NCI-H345 treated with DMSO at 0.1 percent for 48 hours (cell line): ENCODE measurements around the gene MRPL22.
"Not testable (repeated sequence)": the region's sequence is repeated elsewhere in the genome, so short reads cannot be mapped to it uniquely, and the experiment has no call there.

Experiments used
- DNase-seq: peaks from one replicate; lab custom pipeline; 2025; ENCODE audit not compliant: unreplicated experiment; lab: John Stamatoyannopoulos, UW

MRPL22 gene

GRCh38 chr5:154993461-154993860, 52.6 kb downstream of the MRPL22 start:
- no peak for DNase-seq

GRCh38 chr5:154995679-154996078, 54.8 kb downstream of the MRPL22 start:
- DNase-seq, result no peak

- no peak for DNase-seq
These were observed 56.9 kb downstream of the MRPL22 start for GRCh38 chr5:154997746-154998145.

- no peak for DNase-seq
These were observed 59.0 kb downstream of the MRPL22 start for GRCh38 chr5:154999865-155000264.

GRCh38 chr5:155001523-155001922, 60.6 kb downstream of the MRPL22 start:
- no peak for DNase-seq

GRCh38 chr5:155002722-155003121, 61.8 kb downstream of the MRPL22 start:
- not testable (repeated sequence) for DNase-seq

- no peak for DNase-seq
These were observed 63.4 kb downstream of the MRPL22 start for GRCh38 chr5:155004138-155004744.

GRCh38 chr5:155006265-155006664, 65.4 kb downstream of the MRPL22 start:
- DNase-seq, result not testable (repeated sequence)

GRCh38 chr5:155008669-155009068, 67.8 kb downstream of the MRPL22 start:
- no peak for DNase-seq

GRCh38 chr5:155010881-155011280, 70.0 kb downstream of the MRPL22 start:
- DNase-seq, result no peak

- no peak for DNase-seq
These were observed 72.7 kb downstream of the MRPL22 start, which contains the start of gene KIF4B for GRCh38 chr5:155013526-155013925. TSS of gene KIF4B (plus strand) at chr5:155013755. CDS start at chr5:155013860, 105 bp downstream.

- DNase-seq, result no peak
These were observed 74.4 kb downstream of the MRPL22 start for GRCh38 chr5:155015239-155015638.

GRCh38 chr5:155017610-155018009, 76.7 kb downstream of the MRPL22 start:
- DNase-seq, result no peak
